H1 (cell line): ENCODE results near the gene NME7. TPM values are rescaled to one million over a fixed set of nuclear protein-coding genes. Genes with fewer than 3 reads are reported as not detected.

Experiments
- CTCF ChIA-PET: fragments of 300-600 bp; sonication (Branson Sonifier 250); formaldehyde crosslinking; loops from one replicate; lab custom pipeline; 2021; ENCODE audit not compliant: partially characterized antibody; lab: Charles Lee
- POLR2A ChIA-PET: fragments of 300-600 bp; sonication (Branson Sonifier 250); formaldehyde crosslinking; loops from one replicate; lab custom pipeline; 2021; ENCODE audit warnings: inconsistent platforms; ENCODE audit not compliant: partially characterized antibody; lab: Charles Lee
- DNase-seq, 2 experiments: peaks; one replicate each; pipeline versions ENCODE4 v3.0.0 to v3.0.0-alpha.2; 2010 to 2022; ENCODE audit warnings: low spot score in 2 of 2, low read depth in 1 of 2, mixed read lengths in 1 of 2
- FAIRE-seq: peaks from 2 replicates; lab custom pipeline; 2011; peaks lifted over from hg19 to GRCh38; lab: Jason Lieb, UNC
- H2AFZ ChIP-seq: 2 replicates; pipeline ENCODE4 v1.8.1; 2012; ENCODE audit warnings: low read length, inconsistent platforms
- H2AK5ac ChIP-seq: 2 replicates; pipeline ENCODE4 v1.6.1; 2013; ENCODE audit warnings: low read depth, low read length
- H2BK120ac ChIP-seq: replicated peaks from 2 replicates; pipeline ENCODE3; 2013; ENCODE audit warnings: low read depth, low read length, inconsistent platforms
- H2BK12ac ChIP-seq: 2 replicates; pipeline ENCODE4 v1.6.1; 2013; ENCODE audit warnings: low read depth, low read length
- H2BK15ac ChIP-seq: 2 replicates; pipeline ENCODE4 v1.6.1; 2013; ENCODE audit warnings: low read length
- H2BK20ac ChIP-seq: 2 replicates; pipeline ENCODE4 v1.6.1; 2013; ENCODE audit warnings: low read length
- H2BK5ac ChIP-seq: 2 replicates; pipeline ENCODE4 v1.6.1; 2013; ENCODE audit warnings: low read depth, low read length
- H3K14ac ChIP-seq: 2 replicates; pipeline ENCODE4 v1.6.1; 2013; ENCODE audit warnings: inconsistent platforms; ENCODE audit not compliant: insufficient read length
- H3K18ac ChIP-seq: 2 replicates; pipeline ENCODE4 v1.6.1; 2013; ENCODE audit warnings: low read length; ENCODE audit errors: extremely low read depth
- H3K23ac ChIP-seq: 2 replicates; pipeline ENCODE4 v1.6.1; 2013; ENCODE audit warnings: inconsistent platforms; ENCODE audit not compliant: insufficient read length
- H3K23me2 ChIP-seq: 2 replicates; pipeline ENCODE4 v1.6.1; 2013; ENCODE audit warnings: low read depth, low read length
- H3K27ac ChIP-seq: 2 replicates; pipeline ENCODE4 v1.6.1; 2011; ENCODE audit warnings: low read depth, low read length, inconsistent platforms
- H3K27me3 ChIP-seq, 4 experiments: replicated peaks in 1 of 4; 1 replicate in 1 of 4; 2 replicates in 3 of 4; pipeline versions ENCODE4 v1.6.1 to v1.8.1; 2011 to 2013; ENCODE audit warnings: low read length in 3 of 4, mild to moderate bottlenecking in 3 of 4, inconsistent platforms in 2 of 4, mixed read lengths in 2 of 4, moderate library complexity in 1 of 4; ENCODE audit not compliant: control insufficient read depth in 3 of 4, insufficient read depth in 3 of 4; ENCODE audit errors: extremely low read depth in 1 of 4
- H3K36me3 ChIP-seq, 4 experiments: 2 replicates each; pipeline versions ENCODE4 v1.6.1 to v1.8.1; 2011 to 2013; ENCODE audit warnings: mild to moderate bottlenecking in 4 of 4, low read length in 3 of 4, moderate library complexity in 2 of 4, control low read depth in 1 of 4, inconsistent platforms in 1 of 4; ENCODE audit not compliant: insufficient read depth in 4 of 4, control insufficient read depth in 2 of 4
- H3K4ac ChIP-seq: replicated peaks from 2 replicates; pipeline ENCODE3; 2013; ENCODE audit warnings: low read length, low read depth, mixed read lengths, inconsistent platforms; ENCODE audit not compliant: insufficient read length
- H3K4me1 ChIP-seq, 4 experiments: replicated peaks in 1 of 4; 1 replicate in 1 of 4; 2 replicates in 3 of 4; pipeline versions ENCODE4 v1.6.1 to v1.8.1; 2011 to 2013; ENCODE audit warnings: low read length in 3 of 4, inconsistent platforms in 2 of 4, mixed read lengths in 1 of 4; ENCODE audit not compliant: insufficient read depth in 4 of 4, control insufficient read depth in 3 of 4
- H3K4me2 ChIP-seq, 2 experiments: 2 replicates each; pipeline versions ENCODE4 v1.6.1 to v1.8.1; 2011 to 2013; ENCODE audit warnings: low read depth in 2 of 2, low read length in 2 of 2, control low read depth in 1 of 2, inconsistent platforms in 1 of 2, mild to moderate bottlenecking in 1 of 2; ENCODE audit not compliant: insufficient read depth in 1 of 2
- H3K4me3 ChIP-seq, 4 experiments: fragments of 200-600, 300-600 bp in 1 of 4; sonication (generic), shearing (Covaris generic), sonication (Bioruptor Twin) in 1 of 4; 2 replicates each; pipeline versions ENCODE4 v1.5.1 to v1.8.1; 2011 to 2016; ENCODE audit warnings: low read length in 4 of 4, low read depth in 3 of 4, control low read depth in 2 of 4, inconsistent platforms in 2 of 4, mild to moderate bottlenecking in 2 of 4, mixed read lengths in 1 of 4, moderate library complexity in 1 of 4; ENCODE audit not compliant: insufficient read depth in 2 of 4; ENCODE audit errors: extremely low read depth in 1 of 4
- H3K56ac ChIP-seq: replicated peaks from 2 replicates; pipeline ENCODE3; 2013; ENCODE audit warnings: low read depth, mild to moderate bottlenecking, mixed read lengths, low read length, inconsistent platforms; ENCODE audit not compliant: insufficient read length
- H3K79me1 ChIP-seq: 2 replicates; pipeline ENCODE4 v1.6.1; 2013; ENCODE audit warnings: low read depth, low read length, control low read depth
- H3K79me2 ChIP-seq, 2 experiments: 2 replicates each; pipeline versions ENCODE4 v1.6.1 to v1.8.1; 2012 to 2013; ENCODE audit warnings: low read length in 2 of 2, mild to moderate bottlenecking in 2 of 2, inconsistent platforms in 1 of 2; ENCODE audit not compliant: insufficient read depth in 2 of 2, control insufficient read depth in 1 of 2
- H3K9ac ChIP-seq, 4 experiments: replicated peaks in 1 of 4; 1 replicate in 1 of 4; 2 replicates in 3 of 4; pipeline versions ENCODE4 v1.6.1 to v1.8.1; 2011 to 2013; ENCODE audit warnings: low read depth in 3 of 4, low read length in 3 of 4, control low read depth in 2 of 4, mild to moderate bottlenecking in 2 of 4, moderate library complexity in 2 of 4, inconsistent platforms in 1 of 4; ENCODE audit errors: extremely low read depth in 1 of 4
- H3K9me3 ChIP-seq, 2 experiments: 2 replicates each; pipeline versions ENCODE4 v1.6.1 to v1.8.1; 2012 to 2013; ENCODE audit warnings: mild to moderate bottlenecking in 2 of 2, moderate library complexity in 2 of 2, control low read depth in 1 of 2, inconsistent platforms in 1 of 2, low read depth in 1 of 2, low read length in 1 of 2, mixed read lengths in 1 of 2; ENCODE audit not compliant: insufficient read depth in 2 of 2
- H4K20me1 ChIP-seq, 2 experiments: replicated peaks in 1 of 2; 2 replicates each; pipeline versions ENCODE3 to v1.8.1; 2011 to 2013; ENCODE audit warnings: inconsistent platforms in 2 of 2, low read length in 2 of 2, mild to moderate bottlenecking in 1 of 2; ENCODE audit not compliant: insufficient read depth in 2 of 2, control insufficient read depth in 1 of 2
- H4K5ac ChIP-seq: 2 replicates; pipeline ENCODE4 v1.6.1; 2013; ENCODE audit warnings: low read length, low read depth, mixed read lengths, inconsistent platforms; ENCODE audit not compliant: insufficient read length
- H4K8ac ChIP-seq: 2 replicates; pipeline ENCODE4 v1.8.0; 2013; ENCODE audit warnings: mild to moderate bottlenecking, moderate library complexity, low read length, inconsistent platforms; ENCODE audit not compliant: insufficient read depth; ENCODE audit errors: extremely low read depth
- H4K91ac ChIP-seq: replicated peaks from 2 replicates; pipeline ENCODE3; 2013; ENCODE audit warnings: low read length, mixed read lengths, inconsistent platforms; ENCODE audit not compliant: insufficient read length
- HDAC2 ChIP-seq, 2 experiments: fragments of 300-600 bp in 1 of 2; sonication (generic) in 1 of 2; IDR thresholded peaks; 2 replicates each; pipeline ENCODE4 v1.6.1; 2011 to 2012; ENCODE audit warnings: low read depth in 2 of 2, low read length in 2 of 2, mild to moderate bottlenecking in 2 of 2, moderate library complexity in 2 of 2, borderline replicate concordance in 1 of 2, inconsistent platforms in 1 of 2
- JUN ChIP-seq: IDR thresholded peaks from 2 replicates; pipeline ENCODE4 v1.6.1; 2011; ENCODE audit warnings: low read depth, mild to moderate bottlenecking, improper control_type of control experiment, low read length
- JUND ChIP-seq: IDR thresholded peaks from 2 replicates; pipeline ENCODE4 v1.6.1; 2011; ENCODE audit warnings: mild to moderate bottlenecking, improper control_type of control experiment, low read length
- RBBP5 ChIP-seq: IDR thresholded peaks from 2 replicates; pipeline ENCODE4 v1.7.1; 2012; ENCODE audit warnings: low read depth, mild to moderate bottlenecking, inconsistent platforms, low read length, moderate library complexity, borderline replicate concordance
- WGBS, 2 experiments: shearing (Covaris generic) in 1 of 2; methylation state at CpG; one replicate each; pipeline versions ENCODE4 v1.1.6 to v1.1.7; 2013 to 2015; ENCODE audit warnings: low lambda C conversion rate in 2 of 2, mixed read lengths in 2 of 2, inconsistent platforms in 1 of 2, low coverage in 1 of 2, missing lambda C conversion rate in 1 of 2; ENCODE audit not compliant: insufficient replicate concordance in 2 of 2, insufficient coverage in 1 of 2, insufficient read length in 1 of 2; ENCODE audit errors: extremely low coverage in 1 of 2, missing lambda C conversion rate in 1 of 2; 5-methylcytosine and 5-hydroxymethylcytosine counted together
- polyA plus RNA-seq, 7 experiments: library from polyadenylated mRNA; depleted of rRNA in 3 of 7; stranded (reverse) in 5 of 7; unstranded in 2 of 7; fragments of >200 nt in 5 of 7; fragments of 200-250 nt in 2 of 7; gene quantifications; 1 replicate in 5 of 7; 2 replicates in 1 of 7; 4 replicates in 1 of 7; pipeline versions ENCODE4 v1.2.1 to v1.2.3, GENCODE V29; 2011 to 2013; ENCODE audit warnings: missing spikeins in 2 of 7, mixed read lengths in 2 of 7
- total RNA-seq: library from RNA; stranded (reverse); fragmentation: NEBNext Ultra II Directional; extraction: Animal tissue kit (Norgen Biotek cat#: 25700); gene quantifications from 2 replicates; pipeline ENCODE4 v1.2.1, GENCODE V29; 2021

The NME7 gene
- total and polyA plus RNA-seq, 2 of the 8 experiments (the other 6 are each of a cell fraction or from before 2014, with no cell fraction given) = 11.6 to 28.5 TPM

DNA sequence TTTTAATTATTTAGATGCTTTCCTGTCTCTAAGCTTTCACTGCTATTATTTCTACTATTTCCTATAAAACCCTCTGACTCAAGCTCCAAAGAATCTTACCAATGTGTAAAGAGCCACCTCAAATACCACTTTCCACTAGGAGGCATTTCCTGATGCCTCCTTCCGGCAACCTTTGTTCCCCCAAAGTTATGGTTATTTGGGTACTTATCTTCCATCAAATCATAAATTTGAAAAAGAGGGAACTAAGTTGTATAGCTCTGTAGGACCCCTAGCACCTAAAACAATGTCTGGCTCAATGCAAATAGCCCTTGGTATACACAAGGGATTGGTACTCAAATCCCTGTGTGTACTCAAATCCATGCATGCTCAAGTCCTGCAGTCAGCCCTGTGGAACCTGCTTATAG lies 79.6 kb downstream of the NME7 start:
- no peak overlapping the region for H4K91ac ChIP-seq
- H2BK20ac ChIP-seq = no peak overlapping the region
- H2AFZ ChIP-seq = no peak overlapping the region
- no peak overlapping the region for H2BK120ac ChIP-seq
- no peaks in the 10 kb centered on the region for H3K9me3 ChIP-seq
- no peaks in the 10 kb centered on the region for H3K27me3 ChIP-seq
- no peak overlapping the region; the same call in 1 of the 2 replicates for H3K18ac ChIP-seq
- H3K14ac ChIP-seq = no peak overlapping the region
- H2AK5ac ChIP-seq = no peak overlapping the region
- no peak overlapping the region for H4K8ac ChIP-seq
- no peak overlapping the region for H2BK15ac ChIP-seq
- POLR2A ChIA-PET = no interaction called here
- no peak overlapping the region for H3K4ac ChIP-seq
- peak in 1 of 2 experiments; percentile 68; a peak in 1 of 4 replicates for TF ChIP-seq HDAC2 (IDR thresholded peaks at IDR 0.05; ENCODE audit: borderline replicate concordance in 1 of 2, low read depth in 2 of 2, low read length in 2 of 2)
- TF ChIP-seq JUND = peak; percentile 69; the same call in 1 of the 2 replicates
- TF ChIP-seq JUN = 0 out of 2 replicates have a peak, but pooled peaks have one; percentile 48
- no peak for TF ChIP-seq RBBP5
- TF ChIP-seq, all 59 proteins: peak for 3
- Histone ChIP-seq H3K23ac (no peak overlapping the region), H3K56ac (no peak overlapping the region), H3K27ac (no peak overlapping the region), H4K5ac (no peak overlapping the region), H3K4me2 (no peak overlapping the region), H2BK12ac (no peak overlapping the region), H3K9ac (no peak overlapping the region), H3K79me2 (no peaks in the 10 kb centered on the region), H3K36me3 (no peaks in the 10 kb centered on the region; a peak in 1 of 8 replicates), H3K4me1 (peaks cover 0 to 6% (median 1%) of the 10 kb centered on the region in 4 experiments; a peak in 2 of 7 replicates), H4K20me1 (no peaks in the 10 kb centered on the region), H3K4me3 (no peak overlapping the region; a peak in 1 of 8 replicates), H2BK5ac (peak overlapping the region; percentile 32; the same call in 1 of the 2 replicates), H3K79me1 (no peaks in the 10 kb centered on the region), H3K23me2 (no peaks in the 10 kb centered on the region)
- 38% methylated on average over 1 of the region's 1 CpG; no CpG with 5 or more reads in 1 of the 2 experiments for WGBS, 2 experiments
- DNase-seq (peak in 1 of 2 experiments; percentile 44), FAIRE-seq (peak; percentile 45)
- CTCF ChIA-PET = interaction anchor here (0.7 to 1.4 kb wide), 3 partner anchors 24 to 61 kb away, joined by 3 to 4 read pairs (median 3); no protein-coding TSS in a partner anchor
